Left ventricle myocardium inferior (tissue), 1 donor: ENCODE data around the gene GGA2. TPM values are rescaled to one million over a fixed set of nuclear protein-coding genes. Genes with fewer than 3 reads are reported as not detected.

ENCODE experiments used
- DNase-seq: peaks from one replicate; pipeline ENCODE4 v3.0.0-alpha.2; 2020
- H3K27ac ChIP-seq: fragments of 200-600 bp; replicated peaks from 2 replicates; pipeline ENCODE4 v1.8.0; 2021
- H3K27me3 ChIP-seq: fragments of 200-600 bp; 2 replicates; pipeline ENCODE4 v1.8.0; 2021; ENCODE audit warnings: low read depth
- H3K36me3 ChIP-seq: fragments of 200-600 bp; 2 replicates; pipeline ENCODE4 v1.8.0; 2021
- H3K4me1 ChIP-seq: fragments of 200-600 bp; 2 replicates; pipeline ENCODE4 v1.8.0; 2021
- H3K4me3 ChIP-seq: fragments of 200-600 bp; 2 replicates; pipeline ENCODE4 v1.8.0; 2021; ENCODE audit warnings: mild to moderate bottlenecking, moderate library complexity
- H3K9me3 ChIP-seq: fragments of 200-600 bp; replicated peaks from 2 replicates; pipeline ENCODE4 v1.8.0; 2021
- intact Hi-C: fragments of 100-400 bp; cut with micrococcal nuclease; formaldehyde crosslinking; loops from one replicate; pipeline ENCODE4 v1.11.0; 2022
- total RNA-seq: library from RNA; stranded (reverse); fragmentation: NEBNext Ultra II Directional; extraction: Animal tissue kit (Norgen Biotek cat#: 25700); gene quantifications from one replicate; pipeline ENCODE4 v1.2.1, GENCODE V29; 2021
- TF ChIP-seq, protein P1 (sequence below): fragments of 200-600 bp; IDR thresholded peaks from 2 replicates; pipeline ENCODE4 v1.8.0; 2021; ENCODE audit warnings: antibody characterized with exemption, mild to moderate bottlenecking, borderline replicate concordance
- donor health status: DM: no; HTN: yes; CAD: no; lungs with severe emphysema.

GGA2 gene
- total RNA-seq, 1 donor from 2014 or later: 59.4 TPM

DNA sequence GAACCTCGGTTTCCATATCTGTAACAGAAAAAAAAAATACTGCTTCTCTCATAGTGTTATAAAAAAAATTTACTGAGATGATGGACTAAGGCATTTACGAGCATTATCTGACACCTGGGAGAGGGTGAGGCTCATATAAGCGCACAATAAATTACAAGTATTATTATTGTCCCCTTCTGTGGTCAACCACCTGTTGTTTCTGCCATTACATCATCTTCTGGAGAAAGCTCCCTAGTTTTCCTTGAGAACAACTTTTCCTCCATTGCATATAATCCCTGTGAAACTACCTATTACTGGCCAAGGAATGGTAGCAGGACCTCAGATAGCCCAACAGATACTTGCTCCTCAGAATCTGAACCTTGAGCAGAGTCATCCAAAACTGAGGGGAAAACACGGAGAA lies 11.7 kb upstream of the GGA2 start:
- intact Hi-C loops: no loop called here
- Histone ChIP-seq H3K36me3 (peaks cover 57% of the 10 kb centered on the region), H3K27me3 (no peaks in the 10 kb centered on the region), H3K27ac (no peak overlapping the region), H3K4me1 (peaks cover 5% of the 10 kb centered on the region), H3K4me3 (no peak overlapping the region), H3K9me3 (no peaks in the 10 kb centered on the region)
- no peak for DNase-seq
- TF ChIP-seq, protein P1, sequence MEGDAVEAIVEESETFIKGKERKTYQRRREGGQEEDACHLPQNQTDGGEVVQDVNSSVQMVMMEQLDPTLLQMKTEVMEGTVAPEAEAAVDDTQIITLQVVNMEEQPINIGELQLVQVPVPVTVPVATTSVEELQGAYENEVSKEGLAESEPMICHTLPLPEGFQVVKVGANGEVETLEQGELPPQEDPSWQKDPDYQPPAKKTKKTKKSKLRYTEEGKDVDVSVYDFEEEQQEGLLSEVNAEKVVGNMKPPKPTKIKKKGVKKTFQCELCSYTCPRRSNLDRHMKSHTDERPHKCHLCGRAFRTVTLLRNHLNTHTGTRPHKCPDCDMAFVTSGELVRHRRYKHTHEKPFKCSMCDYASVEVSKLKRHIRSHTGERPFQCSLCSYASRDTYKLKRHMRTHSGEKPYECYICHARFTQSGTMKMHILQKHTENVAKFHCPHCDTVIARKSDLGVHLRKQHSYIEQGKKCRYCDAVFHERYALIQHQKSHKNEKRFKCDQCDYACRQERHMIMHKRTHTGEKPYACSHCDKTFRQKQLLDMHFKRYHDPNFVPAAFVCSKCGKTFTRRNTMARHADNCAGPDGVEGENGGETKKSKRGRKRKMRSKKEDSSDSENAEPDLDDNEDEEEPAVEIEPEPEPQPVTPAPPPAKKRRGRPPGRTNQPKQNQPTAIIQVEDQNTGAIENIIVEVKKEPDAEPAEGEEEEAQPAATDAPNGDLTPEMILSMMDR: no peak

DNA sequence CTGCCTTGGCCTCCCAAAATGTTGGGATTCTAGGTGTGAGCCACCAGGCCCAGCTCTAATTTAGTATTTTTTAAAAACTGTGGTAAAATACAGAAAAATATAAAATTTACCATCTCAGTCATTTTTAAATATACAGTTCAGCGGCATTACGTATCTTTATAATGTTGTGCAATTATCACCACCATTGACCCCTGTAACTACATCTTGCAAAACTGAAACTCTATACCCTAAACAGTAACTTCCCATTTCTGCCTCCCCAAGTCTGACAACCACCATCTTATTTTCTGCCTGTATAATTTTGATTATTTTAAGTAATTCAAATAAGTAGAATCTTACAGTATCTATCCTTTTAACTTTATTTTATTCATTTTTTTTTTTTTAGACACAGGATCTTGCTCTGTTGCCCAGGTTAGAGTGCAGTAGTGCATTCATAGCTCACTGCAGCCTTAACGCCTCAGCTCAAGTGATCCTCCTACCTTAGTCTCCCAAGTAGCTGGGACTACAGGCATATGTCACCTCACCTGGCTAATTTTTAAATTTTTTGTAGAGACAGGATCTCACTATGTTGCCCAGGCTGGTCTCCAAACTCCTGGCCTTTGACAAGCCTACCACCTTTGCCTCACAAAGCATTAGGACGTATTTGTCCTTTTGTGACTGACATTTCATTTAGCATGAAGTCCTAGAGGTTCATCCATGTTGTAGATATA lies 10.9 kb upstream of the GGA2 start:
- intact Hi-C loops: no loop called here
- Histone ChIP-seq H3K4me1 (peaks cover 5% of the 10 kb centered on the region), H3K27ac (no peak overlapping the region), H3K27me3 (no peaks in the 10 kb centered on the region), H3K4me3 (no peak overlapping the region), H3K36me3 (peaks cover 53% of the 10 kb centered on the region), H3K9me3 (no peaks in the 10 kb centered on the region)
- DNase-seq: no peak
- TF ChIP-seq, protein P1: no peak

- Histone ChIP-seq H3K9me3 (no peaks in the 10 kb centered on the region), H3K4me1 (peaks cover 5% of the 10 kb centered on the region), H3K4me3 (no peak overlapping the region), H3K36me3 (peaks cover 51% of the 10 kb centered on the region), H3K27me3 (no peaks in the 10 kb centered on the region), H3K27ac (no peak overlapping the region)
- DNase-seq: no peak
- TF ChIP-seq, protein P1: no peak
- intact Hi-C loops: no loop called here
These were observed 10.2 kb upstream of the GGA2 start for GRCh38 chr16:23520500-23520899.

DNA sequence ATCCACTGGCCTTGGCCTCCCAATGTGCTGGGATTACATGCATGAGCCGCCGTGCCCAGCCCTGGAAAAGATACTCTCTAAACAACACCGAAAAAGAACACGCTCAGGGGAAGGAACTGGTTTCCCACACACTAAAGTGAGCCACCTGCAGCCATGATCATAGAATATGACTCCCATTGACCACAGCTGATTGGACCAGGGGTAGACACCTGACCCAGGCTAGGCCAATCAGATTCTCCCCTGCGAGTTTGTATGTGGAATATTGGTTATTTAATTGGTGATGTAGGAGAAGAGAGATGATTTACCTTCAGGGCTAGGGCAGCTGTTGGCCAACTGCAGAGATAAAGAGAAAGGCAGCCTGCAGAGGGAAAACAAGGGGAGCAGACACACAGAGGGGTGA lies 9.0 kb upstream of the GGA2 start:
- H3K27me3 ChIP-seq: no peaks in the 10 kb centered on the region
- H3K4me3 ChIP-seq: no peak overlapping the region
- H3K4me1 ChIP-seq: peaks cover 5% of the 10 kb centered on the region
- intact Hi-C loops: loop anchor here (10.0 kb wide), 1 partner anchor 64 kb away; the partner anchor contains the start of gene COG7
- no peaks in the 10 kb centered on the region for H3K9me3 ChIP-seq
- TF ChIP-seq, protein P1: no peak
- H3K36me3 ChIP-seq: peaks cover 39% of the 10 kb centered on the region
- H3K27ac ChIP-seq: no peak overlapping the region
- no peak for DNase-seq

GRCh38 chr16:23518435-23518891 lies 8.2 kb upstream of the GGA2 start:
- DNase-seq: no peak
- Histone ChIP-seq H3K4me1 (peaks cover 5% of the 10 kb centered on the region), H3K36me3 (peaks cover 31% of the 10 kb centered on the region), H3K27ac (no peak overlapping the region), H3K9me3 (no peaks in the 10 kb centered on the region), H3K27me3 (no peaks in the 10 kb centered on the region), H3K4me3 (no peak overlapping the region)
- TF ChIP-seq, protein P1: no peak
- intact Hi-C loops: loop anchor here (10.0 kb wide), 1 partner anchor 64 kb away; the partner anchor contains the start of gene COG7
